ENCODE results near the gene ALX4. TPM values are rescaled to one million over a fixed set of nuclear protein-coding genes. Genes with fewer than 3 reads are reported as not detected.

ALX4 gene
- total RNA-seq, 4 donors from 2014 or later: 0.31 TPM; not detected in 3

DNA sequence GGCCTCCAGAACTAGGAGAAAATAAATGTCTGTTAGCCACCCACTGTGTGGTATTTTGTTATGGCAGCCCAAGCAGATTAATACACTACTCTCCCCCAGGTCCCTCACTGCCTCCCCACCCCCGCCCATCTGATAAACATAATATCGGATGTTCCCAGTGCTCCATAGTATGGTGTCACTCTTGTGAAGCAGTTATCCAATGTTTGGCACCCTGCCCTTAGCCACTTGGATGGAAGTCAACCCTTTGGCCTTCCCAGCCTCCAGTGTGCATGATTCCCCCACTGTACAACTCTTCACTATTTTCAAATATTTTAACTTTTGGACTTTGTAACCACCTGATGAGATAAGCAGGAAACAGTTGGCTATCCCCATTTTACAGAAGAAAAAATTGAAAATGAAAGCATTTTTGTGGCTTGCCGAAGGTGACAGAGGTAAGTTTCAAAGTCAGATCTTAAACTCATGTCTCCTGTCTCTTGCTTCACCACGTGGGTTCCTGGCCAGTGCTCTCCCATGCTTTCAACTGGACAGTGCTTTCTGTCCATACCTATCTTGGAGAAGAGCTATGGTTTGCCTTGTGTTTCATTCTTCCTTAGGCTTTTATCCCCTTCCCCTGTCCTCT is 53.2 kb downstream of the ALX4 start:
- Histone ChIP-seq H3K27me3 (peaks cover 2% of the 10 kb centered on the region), H3K4me1 (no peaks in the 10 kb centered on the region), H3K9me3 (peaks cover 0 to 16% (median 0%) of the 10 kb centered on the region in 3 donors), H3K4me3 (no peak overlapping the region), H3K27ac (no peak overlapping the region), H3K36me3 (no peaks in the 10 kb centered on the region)
- no peak for TF ChIP-seq EP300 (IDR thresholded peaks at IDR 0.05)
- no peak for TF ChIP-seq POLR2AphosphoS5 (IDR thresholded peaks at IDR 0.05)
- no peak for TF ChIP-seq CTCF (IDR thresholded peaks at IDR 0.05)
- no peak for TF ChIP-seq POLR2A (IDR thresholded peaks at IDR 0.05)
- 71 to 100% methylated on average over 2 to 4 of the region's 4 CpGs for WGBS, 2 donors (ENCODE audit: low coverage in 1 of 2)
- no peak for ATAC-seq

DNA sequence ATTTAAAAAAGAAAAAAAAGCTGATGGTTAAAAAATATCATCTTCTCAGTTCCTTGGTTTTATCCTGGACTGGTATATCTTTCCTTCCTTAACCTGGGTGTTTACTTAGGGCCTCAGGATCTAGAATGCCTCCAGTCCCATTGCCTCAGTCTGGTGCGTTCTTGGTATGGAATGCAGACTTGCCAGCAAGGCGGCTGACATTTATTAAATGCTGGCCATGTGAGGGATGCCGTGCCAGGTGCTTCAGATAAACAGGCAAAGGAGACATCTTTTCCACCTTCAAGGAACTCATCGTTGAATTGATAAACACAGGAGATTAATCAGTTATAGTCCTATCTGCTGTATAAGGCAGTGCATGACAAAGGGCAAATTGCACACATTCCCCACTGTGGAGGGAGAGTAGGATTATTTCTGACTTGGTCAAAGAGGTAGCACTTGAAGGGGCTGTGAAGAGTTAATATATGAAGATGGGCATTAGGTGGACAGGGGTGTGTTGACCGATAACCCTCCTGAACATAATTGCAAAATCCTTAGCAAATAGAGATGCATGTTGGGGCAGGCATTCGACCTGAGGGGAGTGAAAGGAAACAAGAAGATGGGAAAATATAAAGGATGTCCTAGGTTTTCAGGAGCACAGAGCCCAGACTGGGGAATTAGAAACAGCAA is 54.4 kb downstream of the ALX4 start:
- Histone ChIP-seq H3K27me3 (no peaks in the 10 kb centered on the region), H3K27ac (no peak overlapping the region), H3K9me3 (peaks cover 0 to 16% (median 0%) of the 10 kb centered on the region in 3 donors), H3K4me1 (no peaks in the 10 kb centered on the region), H3K36me3 (peaks cover 0 to 4% of the 10 kb centered on the region in 2 donors), H3K4me3 (no peak overlapping the region)
- TF ChIP-seq CTCF (IDR thresholded peaks at IDR 0.05): no peak
- no peak for ATAC-seq
- WGBS, 2 donors (ENCODE audit: low coverage in 1 of 2): 54 to 67% methylated on average over 5 to 6 of the region's 6 CpGs

DNA sequence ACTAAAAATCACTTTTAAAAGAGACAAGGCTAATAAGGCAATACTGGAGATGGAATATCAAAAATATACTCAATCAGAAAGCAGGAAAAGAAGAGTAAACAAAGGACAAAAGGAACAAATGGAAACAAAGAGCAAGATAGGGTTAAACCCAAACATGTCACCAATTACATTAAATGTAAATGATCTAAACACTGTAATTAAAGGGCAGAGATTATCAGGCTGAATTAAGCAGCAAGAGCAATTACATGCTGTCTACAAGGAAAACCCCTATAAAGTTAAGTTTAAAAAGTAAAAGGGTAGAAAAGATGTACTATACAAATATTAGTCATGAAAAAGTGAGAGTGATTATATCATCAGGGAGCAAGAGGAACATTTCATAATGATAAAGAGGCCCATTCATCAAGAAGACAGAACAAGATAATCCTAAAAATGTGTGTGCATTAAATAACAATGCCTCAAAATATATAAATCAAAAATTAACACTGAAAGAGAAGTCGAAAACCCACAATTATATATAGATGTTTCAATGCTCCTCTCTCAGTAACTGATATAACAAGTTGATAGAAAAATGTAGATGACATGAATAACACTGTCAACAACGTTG is 56.8 kb downstream of the ALX4 start:
- no peak overlapping the region for H3K27ac ChIP-seq
- H3K4me1 ChIP-seq: peaks cover 0 to 4% (median 0%) of the 10 kb centered on the region in 3 donors
- ATAC-seq: no peak
- TF ChIP-seq EP300 (IDR thresholded peaks at IDR 0.05) (no peak), CTCF (IDR thresholded peaks at IDR 0.05) (no peak), POLR2AphosphoS5 (IDR thresholded peaks at IDR 0.05) (no peak), POLR2A (IDR thresholded peaks at IDR 0.05) (no peak)
- 93 to 94% methylated on average over 2 of the region's 2 CpGs for WGBS, 2 donors (ENCODE audit: low coverage in 1 of 2)
- H3K36me3 ChIP-seq: peaks cover 0 to 27% of the 10 kb centered on the region in 2 donors
- no peaks in the 10 kb centered on the region for H3K27me3 ChIP-seq
- H3K4me3 ChIP-seq: no peak overlapping the region
- H3K9me3 ChIP-seq: peaks cover 0 to 16% (median 0%) of the 10 kb centered on the region in 3 donors

DNA sequence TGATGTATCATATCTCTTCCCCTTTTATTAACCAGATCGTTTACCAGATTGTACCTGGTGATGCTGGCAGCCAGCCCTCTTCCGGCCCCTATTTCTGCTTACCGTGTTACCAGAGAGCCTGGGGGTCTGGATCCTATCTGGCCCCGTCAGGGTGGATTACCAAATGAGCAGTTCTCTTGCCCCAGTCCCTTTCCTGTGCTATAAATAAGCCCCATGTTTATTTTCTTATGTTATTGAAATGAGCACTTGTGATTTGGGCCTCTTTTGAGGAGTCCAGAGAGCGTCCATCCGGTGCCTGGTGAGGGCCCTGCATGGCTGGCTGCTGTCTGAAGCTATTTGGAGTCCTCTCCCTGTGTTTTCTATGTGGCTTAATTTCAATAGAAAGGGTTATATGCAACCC is 59.5 kb downstream of the ALX4 start:
- Histone ChIP-seq H3K4me3 (no peak overlapping the region), H3K27ac (no peak overlapping the region), H3K4me1 (peaks cover 0 to 8% (median 0%) of the 10 kb centered on the region in 3 donors), H3K27me3 (no peaks in the 10 kb centered on the region), H3K36me3 (peaks cover 0 to 36% of the 10 kb centered on the region in 2 donors), H3K9me3 (peaks cover 0 to 16% (median 0%) of the 10 kb centered on the region in 3 donors)
- WGBS, 2 donors (ENCODE audit: low coverage in 1 of 2): 81 to 92% methylated on average over 2 to 6 of the region's 6 CpGs
- TF ChIP-seq POLR2A (IDR thresholded peaks at IDR 0.05) (no peak), POLR2AphosphoS5 (IDR thresholded peaks at IDR 0.05) (no peak), EP300 (IDR thresholded peaks at IDR 0.05) (no peak), CTCF (IDR thresholded peaks at IDR 0.05) (no peak)
- ATAC-seq: no peak

All from gastroesophageal sphincter (tissue), 4 donors.